Measurements from ENCODE around the gene POLE4.

The POLE4 gene, protein sequence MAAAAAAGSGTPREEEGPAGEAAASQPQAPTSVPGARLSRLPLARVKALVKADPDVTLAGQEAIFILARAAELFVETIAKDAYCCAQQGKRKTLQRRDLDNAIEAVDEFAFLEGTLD

DNA sequence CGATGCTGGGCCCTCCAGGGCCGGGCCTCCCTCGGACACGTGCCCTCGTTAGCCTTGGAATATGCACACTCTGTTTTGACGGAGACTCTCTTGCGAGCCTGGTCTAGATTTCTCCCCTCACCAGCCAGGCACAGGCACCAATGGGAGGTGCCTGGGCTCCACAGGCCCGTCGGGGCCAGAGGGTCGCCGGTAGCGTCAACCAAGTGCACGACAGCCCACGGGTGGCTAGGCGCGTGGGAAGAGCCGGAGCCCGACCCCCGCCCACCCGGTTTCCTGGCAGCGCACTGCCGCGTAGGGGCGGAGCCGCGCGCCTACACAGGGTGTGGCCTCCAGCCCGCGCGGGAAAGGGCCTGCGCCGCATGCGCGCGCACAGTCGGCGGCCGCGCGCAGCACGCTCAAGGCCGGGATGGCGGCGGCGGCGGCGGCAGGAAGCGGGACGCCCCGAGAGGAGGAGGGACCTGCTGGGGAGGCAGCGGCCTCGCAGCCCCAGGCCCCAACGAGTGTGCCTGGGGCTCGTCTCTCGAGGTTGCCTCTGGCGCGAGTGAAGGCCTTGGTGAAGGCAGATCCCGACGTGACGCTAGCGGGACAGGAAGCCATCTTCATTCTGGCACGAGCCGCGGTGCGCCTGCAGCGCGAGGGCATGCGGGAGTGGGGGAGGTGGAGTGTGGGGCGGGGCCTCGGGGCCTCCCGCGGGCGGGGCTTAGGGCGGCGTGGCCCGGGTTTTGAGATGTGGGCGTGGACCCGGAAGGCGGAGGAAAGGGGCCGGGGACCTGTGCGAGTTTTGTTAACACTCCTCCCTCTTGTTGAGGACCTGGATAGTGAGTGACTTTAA, at the start of gene POLE4:
TSS of gene POLE4 (plus strand) at position 370 of the 832 bp plus-strand sequence. CDS start at position 407, 37 bp downstream.
- TF ChIP-seq, protein P1, sequence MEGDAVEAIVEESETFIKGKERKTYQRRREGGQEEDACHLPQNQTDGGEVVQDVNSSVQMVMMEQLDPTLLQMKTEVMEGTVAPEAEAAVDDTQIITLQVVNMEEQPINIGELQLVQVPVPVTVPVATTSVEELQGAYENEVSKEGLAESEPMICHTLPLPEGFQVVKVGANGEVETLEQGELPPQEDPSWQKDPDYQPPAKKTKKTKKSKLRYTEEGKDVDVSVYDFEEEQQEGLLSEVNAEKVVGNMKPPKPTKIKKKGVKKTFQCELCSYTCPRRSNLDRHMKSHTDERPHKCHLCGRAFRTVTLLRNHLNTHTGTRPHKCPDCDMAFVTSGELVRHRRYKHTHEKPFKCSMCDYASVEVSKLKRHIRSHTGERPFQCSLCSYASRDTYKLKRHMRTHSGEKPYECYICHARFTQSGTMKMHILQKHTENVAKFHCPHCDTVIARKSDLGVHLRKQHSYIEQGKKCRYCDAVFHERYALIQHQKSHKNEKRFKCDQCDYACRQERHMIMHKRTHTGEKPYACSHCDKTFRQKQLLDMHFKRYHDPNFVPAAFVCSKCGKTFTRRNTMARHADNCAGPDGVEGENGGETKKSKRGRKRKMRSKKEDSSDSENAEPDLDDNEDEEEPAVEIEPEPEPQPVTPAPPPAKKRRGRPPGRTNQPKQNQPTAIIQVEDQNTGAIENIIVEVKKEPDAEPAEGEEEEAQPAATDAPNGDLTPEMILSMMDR (IDR thresholded peaks at IDR 0.05; ENCODE audit: low read depth, low read length) = no peak
- in situ Hi-C loops (cut with HindIII; ENCODE audit: low sequenced_read_pairs) = no loop called here

DNA sequence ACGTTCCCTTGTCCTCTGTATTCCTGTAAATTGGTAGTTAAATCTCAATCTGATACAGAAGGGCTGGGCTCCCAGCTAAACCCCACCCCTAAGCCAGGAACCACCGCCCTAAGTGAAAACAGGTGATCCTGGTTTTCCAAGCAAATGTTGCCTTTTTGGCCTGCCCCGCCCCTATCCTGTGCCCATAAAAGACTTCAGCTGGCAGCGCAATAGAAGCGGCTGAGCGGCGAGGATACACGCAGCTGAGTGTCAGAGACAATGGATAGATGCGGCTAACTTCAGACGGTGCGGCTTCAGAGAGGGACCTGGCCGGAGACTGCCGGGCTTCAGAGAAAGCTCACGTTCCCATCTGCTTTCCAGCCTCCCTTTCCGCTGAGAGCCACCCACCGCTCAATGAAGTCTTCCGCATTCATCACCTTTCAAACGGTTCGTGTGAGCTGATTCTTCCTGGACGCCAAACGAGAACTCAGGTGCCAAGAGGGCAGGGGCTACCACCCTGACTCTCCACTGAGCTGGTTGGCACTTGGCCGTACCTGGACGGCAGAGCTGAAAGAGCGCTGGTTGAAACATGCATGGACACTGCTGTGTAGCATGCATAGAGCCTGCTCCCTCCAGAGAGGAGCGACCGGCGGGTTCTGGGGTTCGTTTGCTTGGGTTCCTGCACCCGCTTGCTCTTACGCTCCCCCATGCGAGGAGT, 49.5 kb upstream of the POLE4 start:
- TF ChIP-seq, protein P1 (IDR thresholded peaks at IDR 0.05; ENCODE audit: low read depth, low read length) = no peak
- H3K4me3 ChIP-seq (ENCODE audit: low read depth, low read length) = no peak overlapping the region
- in situ Hi-C loops (cut with HindIII; ENCODE audit: low sequenced_read_pairs) = no loop called here
- no peak for DNase-seq (ENCODE audit: low read depth, low spot score)

More for the DNA sequence above, at the start of gene POLE4:
- peak within 1 kb of the TSS; percentile 63 for H3K4me3 ChIP-seq (ENCODE audit: low read depth, low read length)
- peak; percentile 91 for DNase-seq (ENCODE audit: low read depth, low spot score)

DNA sequence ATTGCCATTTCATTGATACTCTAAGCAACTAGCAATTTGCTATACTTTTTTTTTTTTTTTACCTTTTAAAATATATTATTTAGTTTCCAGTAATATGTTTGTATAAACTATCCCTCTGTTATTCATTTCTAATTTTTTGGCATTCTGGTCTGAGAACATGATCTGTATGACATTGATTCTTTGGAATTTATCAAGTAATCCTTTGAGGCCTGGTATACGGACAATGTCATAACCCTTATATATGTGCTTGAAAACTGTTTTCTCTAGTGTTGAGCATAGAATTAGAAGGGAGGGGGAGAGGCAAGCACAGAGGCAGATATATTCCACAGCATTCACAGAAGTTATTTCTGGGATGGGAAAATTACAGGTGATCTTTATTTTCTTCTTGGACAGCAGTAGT, 48.2 kb upstream of the POLE4 start:
- TF ChIP-seq, protein P1 (IDR thresholded peaks at IDR 0.05; ENCODE audit: low read depth, low read length) = no peak
- in situ Hi-C loops (cut with HindIII; ENCODE audit: low sequenced_read_pairs) = no loop called here
- DNase-seq (ENCODE audit: low read depth, low spot score) = no peak
- H3K4me3 ChIP-seq (ENCODE audit: low read depth, low read length) = no peak overlapping the region

DNA sequence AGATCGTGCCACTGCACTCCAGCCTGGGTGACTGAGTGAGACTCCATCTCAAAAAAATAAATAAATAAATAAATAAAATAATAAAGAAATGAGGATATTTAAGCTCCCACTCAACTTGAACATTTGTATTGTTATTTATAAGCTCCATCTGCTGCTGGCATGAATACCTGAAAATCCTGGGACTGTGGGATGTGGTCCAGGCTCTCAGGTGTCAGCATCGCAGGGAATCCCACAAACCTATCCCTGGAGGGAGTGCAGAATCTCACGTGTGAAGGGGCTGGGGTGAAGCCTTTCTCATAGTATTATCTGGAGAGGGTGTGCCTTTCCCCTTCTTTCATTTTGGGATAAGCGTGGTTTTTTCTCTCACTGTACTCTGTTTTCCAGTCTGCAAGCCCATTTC, 47.4 kb upstream of the POLE4 start:
- H3K4me3 ChIP-seq (ENCODE audit: low read depth, low read length) = no peak overlapping the region
- TF ChIP-seq, protein P1 (IDR thresholded peaks at IDR 0.05; ENCODE audit: low read depth, low read length) = no peak
- DNase-seq (ENCODE audit: low read depth, low spot score) = no peak
- in situ Hi-C loops (cut with HindIII; ENCODE audit: low sequenced_read_pairs) = no loop called here

DNA sequence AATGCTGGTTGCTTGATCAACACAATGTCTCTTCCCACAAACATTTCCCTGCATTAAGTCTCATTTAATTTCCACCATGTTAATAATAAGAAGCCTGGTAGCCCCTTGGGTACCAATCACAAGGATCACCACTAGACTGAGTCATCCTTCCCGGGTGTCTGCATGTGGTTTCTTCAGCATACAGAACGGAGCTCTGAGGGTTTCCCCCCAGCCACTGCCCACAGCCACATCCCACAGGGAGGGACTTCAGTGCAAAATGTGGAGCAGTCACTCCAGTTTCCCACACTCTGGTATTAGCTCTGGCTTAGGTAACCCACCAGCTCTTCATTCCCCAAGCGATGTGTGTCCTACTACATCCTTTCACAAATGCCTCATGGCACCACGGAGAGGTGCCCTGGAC, 42.7 kb upstream of the POLE4 start:
- no peak overlapping the region for H3K4me3 ChIP-seq (ENCODE audit: low read depth, low read length)
- in situ Hi-C loops (cut with HindIII; ENCODE audit: low sequenced_read_pairs) = no loop called here
- TF ChIP-seq, protein P1 (IDR thresholded peaks at IDR 0.05; ENCODE audit: low read depth, low read length) = no peak
- peak; percentile 60 for DNase-seq (ENCODE audit: low read depth, low spot score)

DNA sequence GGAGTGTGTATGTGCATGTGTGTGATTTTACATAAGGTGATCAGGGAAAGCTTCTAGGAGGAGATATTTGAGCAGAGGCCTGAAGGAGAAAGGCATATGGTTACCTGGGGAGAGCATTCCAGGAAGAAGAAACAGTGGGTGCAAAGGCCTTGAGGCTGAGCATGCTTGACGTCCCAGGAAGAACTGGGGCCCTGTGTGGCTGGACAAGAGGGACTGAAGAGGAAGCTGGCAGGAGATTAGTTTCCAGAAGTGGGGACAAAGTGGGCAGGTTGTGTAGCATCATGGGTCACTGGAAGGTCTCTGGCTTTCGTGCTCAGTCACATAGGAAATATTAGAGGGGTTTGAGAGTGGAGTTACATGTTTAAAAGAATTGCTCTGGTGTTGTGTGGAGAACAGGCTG, 42.0 kb upstream of the POLE4 start:
- no peak overlapping the region for H3K4me3 ChIP-seq (ENCODE audit: low read depth, low read length)
- TF ChIP-seq, protein P1 (IDR thresholded peaks at IDR 0.05; ENCODE audit: low read depth, low read length) = no peak
- in situ Hi-C loops (cut with HindIII; ENCODE audit: low sequenced_read_pairs) = no loop called here
- no peak for DNase-seq (ENCODE audit: low read depth, low spot score)
